CD14-positive monocyte (primary cell): ENCODE data around the gene CTU2. TPM values are rescaled to one million over a fixed set of nuclear protein-coding genes. Genes with fewer than 3 reads are reported as not detected.
A peak's percentile ranks its signal among the peaks of the same experiment; 100 is the strongest.

Experiments used
- DNase-seq, 3 donors: peaks; one replicate each; pipeline ENCODE4 v3.0.0-alpha.2; 2011 to 2022
- H2AFZ ChIP-seq: 2 replicates; pipeline ENCODE4 v1.6.0; 2012; ENCODE audit warnings: mild to moderate bottlenecking, low read depth, low read length, inconsistent platforms; ENCODE audit not compliant: insufficient read depth, poor library complexity, severe bottlenecking
- H3K27ac ChIP-seq, 2 donors: 1 replicate in 1 of 2; 2 replicates in 1 of 2; pipeline ENCODE4 v1.5.1; 2012 to 2013; ENCODE audit warnings: low read length in 2 of 2, control low read depth in 1 of 2, inconsistent platforms in 1 of 2, low read depth in 1 of 2, mild to moderate bottlenecking in 1 of 2
- H3K27me3 ChIP-seq, 2 donors: one replicate each; pipeline versions ENCODE4 v1.6.0 to v1.6.1; 2011 to 2013; ENCODE audit warnings: low read length in 2 of 2; ENCODE audit not compliant: control insufficient read depth in 2 of 2, insufficient read depth in 2 of 2
- H3K36me3 ChIP-seq, 2 donors: replicated peaks in 1 of 2; 1 replicate in 1 of 2; 2 replicates in 1 of 2; pipeline versions ENCODE4 v1.5.1 to v1.6.1; 2012 to 2013; ENCODE audit warnings: low read length in 2 of 2, control low read depth in 1 of 2, inconsistent platforms in 1 of 2, mild to moderate bottlenecking in 1 of 2; ENCODE audit not compliant: insufficient read depth in 2 of 2, control insufficient read depth in 1 of 2
- H3K4me1 ChIP-seq, 2 donors: 1 replicate in 1 of 2; 2 replicates in 1 of 2; pipeline versions ENCODE4 v1.5.1 to v1.6.1; 2012 to 2013; ENCODE audit warnings: low read length in 2 of 2, control low read depth in 1 of 2, inconsistent platforms in 1 of 2, mild to moderate bottlenecking in 1 of 2, moderate library complexity in 1 of 2; ENCODE audit not compliant: insufficient read depth in 2 of 2, control insufficient read depth in 1 of 2
- H3K4me2 ChIP-seq: replicated peaks from 2 replicates; pipeline ENCODE3; 2012; ENCODE audit warnings: low read length, moderate library complexity, mild to moderate bottlenecking; ENCODE audit not compliant: poor library complexity, severe bottlenecking; ENCODE audit errors: extremely low read depth
- H3K4me3 ChIP-seq, 3 experiments: fragments of 200-600 bp in 1 of 3; sonication (generic) in 1 of 3; replicated peaks in 1 of 3; 1 replicate in 2 of 3; 2 replicates in 1 of 3; pipeline ENCODE4 v1.5.1; 2011 to 2013; ENCODE audit warnings: low read length in 3 of 3, mild to moderate bottlenecking in 3 of 3, control low read depth in 2 of 3, low read depth in 2 of 3, inconsistent platforms in 1 of 3, moderate library complexity in 1 of 3
- H3K79me2 ChIP-seq: 2 replicates; pipeline ENCODE4 v1.6.0; 2012; ENCODE audit warnings: mild to moderate bottlenecking, control low read depth, inconsistent platforms, low read length, moderate library complexity; ENCODE audit not compliant: insufficient read depth
- H3K9ac ChIP-seq: 2 replicates; pipeline ENCODE4 v1.6.0; 2017; ENCODE audit warnings: low read length, mild to moderate bottlenecking; ENCODE audit not compliant: insufficient read depth, poor library complexity, severe bottlenecking
- H3K9me3 ChIP-seq, 2 donors: replicated peaks in 1 of 2; 1 replicate in 1 of 2; 2 replicates in 1 of 2; pipeline versions ENCODE4 v1.5.1 to v1.6.1; 2012 to 2013; ENCODE audit warnings: low read length in 2 of 2, control low read depth in 1 of 2; ENCODE audit not compliant: control insufficient read depth in 1 of 2, insufficient read depth in 1 of 2
- H4K20me1 ChIP-seq: 2 replicates; pipeline ENCODE4 v1.6.0; 2012; ENCODE audit warnings: mild to moderate bottlenecking, low read length, control low read depth, moderate library complexity; ENCODE audit not compliant: insufficient read depth
- H3K27ac Mint-ChIP-seq, 7 donors: one replicate each; pipeline ENCODE4 v1.8.0; 2020; ENCODE audit warnings: mild to moderate bottlenecking in 7 of 7, mixed read lengths in 7 of 7, moderate library complexity in 6 of 7, inconsistent platforms in 2 of 7
- H3K27me3 Mint-ChIP-seq, 3 donors: one replicate each; pipeline ENCODE4 v1.8.0; 2021 to 2022; ENCODE audit warnings: low read depth in 3 of 3, mild to moderate bottlenecking in 3 of 3, mixed read lengths in 3 of 3, moderate library complexity in 3 of 3, inconsistent platforms in 1 of 3
- H3K36me3 Mint-ChIP-seq, 2 donors: one replicate each; pipeline ENCODE4 v1.8.0; 2020; ENCODE audit warnings: mixed read lengths in 2 of 2, inconsistent platforms in 1 of 2, mild to moderate bottlenecking in 1 of 2
- H3K4me1 Mint-ChIP-seq: one replicate; pipeline ENCODE4 v1.8.0; 2020; ENCODE audit warnings: mild to moderate bottlenecking, mixed read lengths
- H3K4me3 Mint-ChIP-seq, 2 donors: one replicate each; pipeline ENCODE4 v1.8.0; 2020; ENCODE audit warnings: mild to moderate bottlenecking in 2 of 2, mixed read lengths in 2 of 2, moderate library complexity in 1 of 2
- H3K9me3 Mint-ChIP-seq, 7 donors: one replicate each; pipeline ENCODE4 v1.8.0; 2020 to 2022; ENCODE audit warnings: mixed read lengths in 7 of 7, mild to moderate bottlenecking in 6 of 7, moderate library complexity in 6 of 7, inconsistent platforms in 2 of 7
- CTCF ChIP-seq: fragments of 200-600 bp; IDR thresholded peaks from one replicate; pipeline ENCODE4 v1.8.0; 2022; ENCODE audit warnings: antibody characterized with exemption, mild to moderate bottlenecking
- WGBS: methylation state at CpG from one replicate; pipeline ENCODE4 v1.1.5; 2013; ENCODE audit warnings: missing lambda C conversion rate; ENCODE audit not compliant: insufficient coverage; 5-methylcytosine and 5-hydroxymethylcytosine counted together
- intact Hi-C, 2 donors: fragments of 100-400 bp; cut with micrococcal nuclease; formaldehyde crosslinking; loops; one replicate each; pipeline versions ENCODE4 v1.15.0 to v1.15.1; 2023
- polyA plus RNA-seq, 3 donors: library from polyadenylated mRNA; depleted of rRNA in 1 of 3; unstranded in 2 of 3; stranded (reverse) in 1 of 3; fragments of 300-500 nt in 2 of 3; fragments of >200 nt in 1 of 3; fragmentation: Illumina TruSeq in 2 of 3; gene quantifications; 1 replicate in 2 of 3; 2 replicates in 1 of 3; pipeline ENCODE4 v1.2.3, GENCODE V29; 2012 to 2021

Gene CTU2
- polyA plus RNA-seq, 3 donors: 5.9 to 10.3 (median 7.5) TPM

GRCh38 chr16:88755745-88756443, 49.6 kb downstream of the CTU2 start:
- no peak for DNase-seq
- 89% methylated on average over 23 of the region's 23 CpGs for WGBS
- TF ChIP-seq CTCF: no peak
- Histone ChIP-seq H3K4me3 (no peak overlapping the region), H3K9ac (no peak overlapping the region), H4K20me1 (peaks cover 98% of the 10 kb centered on the region), H3K36me3 (peaks cover 28 to 42% of the 10 kb centered on the region in 2 donors), H2AFZ (no peak overlapping the region), H3K9me3 (no peaks in the 10 kb centered on the region), H3K27me3 (no peaks in the 10 kb centered on the region), H3K4me2 (no peak overlapping the region), H3K27ac (no peak overlapping the region), H3K79me2 (peaks cover 97% of the 10 kb centered on the region), H3K4me1 (peaks cover 0 to 17% of the 10 kb centered on the region in 2 donors)
- H3K9me3 Mint-ChIP-seq: peaks cover 0 to 1% (median 0%) of the 10 kb centered on the region in 7 donors
- peaks cover 14 to 37% of the 10 kb centered on the region in 2 donors for H3K36me3 Mint-ChIP-seq
- peaks cover 0 to 2% (median 2%) of the 10 kb centered on the region in 3 donors for H3K27me3 Mint-ChIP-seq
- no peak overlapping the region for H3K4me3 Mint-ChIP-seq
- H3K27ac Mint-ChIP-seq: peak overlapping the region in 1 of 7 donors; percentile 41
- intact Hi-C loops: no loop called here
- peaks cover 27% of the 10 kb centered on the region for H3K4me1 Mint-ChIP-seq

- H3K4me3 Mint-ChIP-seq: no peak overlapping the region
These were observed 52.1 kb downstream of the CTU2 start for GRCh38 chr16:88758227-88758943.

More at GRCh38 chr16:88758227-88758943, 52.1 kb downstream of the CTU2 start:
- peak overlapping the region in 1 of 2 donors; percentile 56 for H3K27ac ChIP-seq
- peaks cover 100% of the 10 kb centered on the region for H3K79me2 ChIP-seq
- intact Hi-C loops: no loop called here
- no peak overlapping the region for H3K4me2 ChIP-seq
- no peak for TF ChIP-seq CTCF
- peaks cover 18 to 40% of the 10 kb centered on the region in 2 donors for H3K36me3 ChIP-seq
- H3K9me3 Mint-ChIP-seq: peaks cover 0 to 1% (median 0%) of the 10 kb centered on the region in 7 donors
- peaks cover 0 to 2% (median 2%) of the 10 kb centered on the region in 3 donors for H3K27me3 Mint-ChIP-seq
- WGBS: 83% methylated on average over 13 of the region's 13 CpGs
- no peaks in the 10 kb centered on the region for H3K27me3 ChIP-seq
- H3K4me3 ChIP-seq: no peak overlapping the region
- peaks cover 9 to 26% of the 10 kb centered on the region in 2 donors for H3K36me3 Mint-ChIP-seq
- peaks cover 100% of the 10 kb centered on the region for H4K20me1 ChIP-seq
- no peak overlapping the region for H3K9ac ChIP-seq
- peaks cover 0 to 17% of the 10 kb centered on the region in 2 donors for H3K4me1 ChIP-seq
- no peak overlapping the region for H2AFZ ChIP-seq
- peak overlapping the region in 4 of 7 donors; percentile 46 to 73 (median 54) for H3K27ac Mint-ChIP-seq
- peaks cover 29% of the 10 kb centered on the region for H3K4me1 Mint-ChIP-seq
- DNase-seq: no peak
- H3K9me3 ChIP-seq: no peaks in the 10 kb centered on the region
